Neuronal stem cell (in vitro differentiated cells): ENCODE results near the gene NAT10.
A peak's percentile ranks its signal among the peaks of the same experiment; 100 is the strongest.
"Not testable (repeated sequence)": the region's sequence is repeated elsewhere in the genome, so short reads cannot be mapped to it uniquely, and the experiment has no call there.

ENCODE experiments used
- DNase-seq: peaks from one replicate; pipeline ENCODE4 v3.0.0-alpha.2; 2013; ENCODE audit warnings: low spot score
- H2AFZ ChIP-seq: one replicate; pipeline ENCODE4 v1.6.1; 2013; ENCODE audit warnings: mild to moderate bottlenecking, low read length, inconsistent platforms
- H2AK5ac ChIP-seq: 2 replicates; pipeline ENCODE4 v1.6.1; 2013; ENCODE audit warnings: low read depth, mild to moderate bottlenecking, inconsistent platforms, low read length, moderate library complexity, mixed read lengths
- H2BK120ac ChIP-seq: 2 replicates; pipeline ENCODE4 v1.6.1; 2013; ENCODE audit warnings: low read depth, mild to moderate bottlenecking, inconsistent platforms, low read length, moderate library complexity, mixed read lengths
- H2BK12ac ChIP-seq: one replicate; pipeline ENCODE4 v1.6.1; 2013; ENCODE audit warnings: low read length, inconsistent platforms
- H2BK15ac ChIP-seq: 2 replicates; pipeline ENCODE4 v1.6.1; 2013; ENCODE audit warnings: mild to moderate bottlenecking, low read length, inconsistent platforms, mixed read lengths
- H2BK5ac ChIP-seq: one replicate; pipeline ENCODE4 v1.6.1; 2013; ENCODE audit warnings: inconsistent platforms, mild to moderate bottlenecking, low read length, moderate library complexity
- H3K14ac ChIP-seq: one replicate; pipeline ENCODE4 v1.6.1; 2013; ENCODE audit warnings: low read length, inconsistent platforms
- H3K18ac ChIP-seq: 2 replicates; pipeline ENCODE4 v1.6.1; 2013; ENCODE audit warnings: low read length, inconsistent platforms
- H3K23ac ChIP-seq: 2 replicates; pipeline ENCODE4 v1.6.1; 2013; ENCODE audit warnings: low read depth, mild to moderate bottlenecking, mixed read lengths, low read length, inconsistent platforms; ENCODE audit not compliant: poor library complexity
- H3K27ac ChIP-seq: replicated peaks from 3 replicates; pipeline ENCODE4 v1.5.1; 2013; ENCODE audit warnings: low read length, inconsistent platforms
- H3K27me3 ChIP-seq, 3 experiments: 2 replicates each; pipeline ENCODE4 v1.6.1; 2013; ENCODE audit warnings: low read length in 3 of 3, mild to moderate bottlenecking in 2 of 3, inconsistent platforms in 1 of 3, low read depth in 1 of 3, mixed read lengths in 1 of 3, moderate library complexity in 1 of 3; ENCODE audit not compliant: control insufficient read depth in 3 of 3, insufficient read depth in 3 of 3
- H3K36me3 ChIP-seq, 2 donors: replicated peaks in 1 of 2; 2 replicates each; pipeline ENCODE4 v1.6.1; 2013; ENCODE audit warnings: low read length in 2 of 2; ENCODE audit not compliant: control insufficient read depth in 2 of 2, insufficient read depth in 2 of 2
- H3K4ac ChIP-seq: 2 replicates; pipeline ENCODE4 v1.6.1; 2013; ENCODE audit warnings: inconsistent platforms, mild to moderate bottlenecking, low read length, moderate library complexity
- H3K4me1 ChIP-seq, 2 donors: 1 replicate in 1 of 2; 2 replicates in 1 of 2; pipeline ENCODE4 v1.6.1; 2013; ENCODE audit warnings: low read length in 2 of 2, low read depth in 1 of 2; ENCODE audit not compliant: control insufficient read depth in 2 of 2, insufficient read depth in 1 of 2
- H3K4me2 ChIP-seq: one replicate; pipeline ENCODE4 v1.6.1; 2013; ENCODE audit warnings: mild to moderate bottlenecking, low read length, inconsistent platforms; ENCODE audit not compliant: insufficient read depth, poor library complexity, severe bottlenecking
- H3K4me3 ChIP-seq, 2 donors: 2 replicates each; pipeline ENCODE4 v1.5.1; 2013; ENCODE audit warnings: low read length in 2 of 2, mild to moderate bottlenecking in 2 of 2, inconsistent platforms in 1 of 2, moderate library complexity in 1 of 2
- H3K79me1 ChIP-seq: one replicate; pipeline ENCODE4 v1.6.1; 2013; ENCODE audit warnings: low read depth, mild to moderate bottlenecking, inconsistent platforms, low read length, moderate library complexity
- H3K9ac ChIP-seq: one replicate; pipeline ENCODE4 v1.6.1; 2013; ENCODE audit warnings: mild to moderate bottlenecking, low read depth, low read length, inconsistent platforms; ENCODE audit not compliant: poor library complexity
- H3K9me3 ChIP-seq, 2 donors: replicated peaks in 1 of 2; 2 replicates each; pipeline versions ENCODE3 to v1.6.1; 2013; ENCODE audit warnings: low read length in 2 of 2, mild to moderate bottlenecking in 2 of 2, inconsistent platforms in 1 of 2, low read depth in 1 of 2, mixed read lengths in 1 of 2, moderate library complexity in 1 of 2; ENCODE audit not compliant: control insufficient read depth in 2 of 2, insufficient read depth in 1 of 2
- H4K8ac ChIP-seq: one replicate; pipeline ENCODE4 v1.6.1; 2013; ENCODE audit warnings: low read depth, mild to moderate bottlenecking, inconsistent platforms, low read length, moderate library complexity
- H4K91ac ChIP-seq: one replicate; pipeline ENCODE4 v1.6.1; 2013; ENCODE audit warnings: low read length, low read depth, mild to moderate bottlenecking, inconsistent platforms; ENCODE audit not compliant: poor library complexity
- WGBS, 2 donors: extraction: QIAGEN DNeasy Blood & Tissue Kit; methylation state at CpG; one replicate each; pipeline ENCODE4 v1.1.7; 2013; ENCODE audit warnings: missing lambda C conversion rate in 2 of 2, mixed read lengths in 1 of 2; ENCODE audit not compliant: insufficient read length in 2 of 2, insufficient replicate concordance in 1 of 2; ENCODE audit errors: extremely low coverage in 2 of 2; 5-methylcytosine and 5-hydroxymethylcytosine counted together

Gene NAT10

GRCh38 chr11:34178209-34178821 is 72.9 kb downstream of the NAT10 start:
- peaks cover 3 to 10% of the 10 kb centered on the region in 2 donors for H3K4me1 ChIP-seq
- peak overlapping the region; percentile 15 for H2AK5ac ChIP-seq
- no peak overlapping the region for H4K91ac ChIP-seq
- no peak for DNase-seq
- no peak overlapping the region for H2BK5ac ChIP-seq
- H4K8ac ChIP-seq, result no peak overlapping the region
- H3K23ac ChIP-seq, result no peak overlapping the region
- no peaks in the 10 kb centered on the region for H3K36me3 ChIP-seq
- H3K27me3 ChIP-seq, result peaks cover 0 to 2% (median 0%) of the 10 kb centered on the region in 3 experiments
- no peak overlapping the region for H3K4me3 ChIP-seq
- H3K79me1 ChIP-seq, result no peaks in the 10 kb centered on the region
- WGBS, 2 donors, result no CpG with 5 or more reads among the region's 10 CpGs
- no peaks in the 10 kb centered on the region for H3K9me3 ChIP-seq
- H2BK120ac ChIP-seq, result no peak overlapping the region
- H2BK12ac ChIP-seq, result no peak overlapping the region
- no peak overlapping the region for H2AFZ ChIP-seq
- no peak overlapping the region for H3K4me2 ChIP-seq
- H3K18ac ChIP-seq, result no peak overlapping the region
- H3K27ac ChIP-seq, result no peak overlapping the region
- no peak overlapping the region for H3K14ac ChIP-seq
- H3K9ac ChIP-seq, result no peak overlapping the region
- H3K4ac ChIP-seq, result no peak overlapping the region
- no peak overlapping the region for H2BK15ac ChIP-seq

DNA sequence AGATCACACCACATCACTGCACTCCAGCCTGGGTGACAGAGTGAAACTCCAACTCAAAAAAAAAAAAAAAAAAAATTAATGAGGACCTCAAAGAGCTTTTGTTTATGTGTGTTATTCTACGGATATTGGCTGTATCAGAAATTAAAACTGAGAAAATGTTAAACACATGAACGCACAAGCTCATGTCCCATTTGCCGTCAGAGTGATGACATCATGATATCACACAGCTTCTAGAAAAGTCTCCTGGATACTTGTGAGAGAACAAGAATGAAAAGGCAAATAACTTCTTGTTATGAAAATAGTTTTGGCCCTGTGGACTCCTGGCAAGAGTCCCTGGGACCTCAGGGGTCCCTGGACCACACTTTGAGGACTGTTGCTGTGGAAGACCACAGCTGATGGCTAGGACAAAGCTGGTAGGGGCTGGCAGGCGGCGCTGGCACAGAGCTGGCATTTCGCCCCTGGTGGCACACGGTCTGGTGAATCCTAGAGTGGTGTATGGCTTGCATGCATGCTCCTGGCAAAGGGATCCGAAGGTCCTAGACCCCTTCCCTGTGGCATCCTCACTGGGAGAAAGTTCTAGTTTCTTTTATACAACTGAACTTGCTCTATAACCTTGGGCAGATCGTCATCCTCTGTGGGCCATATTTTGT is 73.7 kb downstream of the NAT10 start:
- Histone ChIP-seq H2BK15ac (peak overlapping the region; percentile 24), H3K23ac (no peak overlapping the region), H3K27me3 (peaks cover 0 to 2% (median 0%) of the 10 kb centered on the region in 3 experiments), H3K36me3 (no peaks in the 10 kb centered on the region), H3K9me3 (no peaks in the 10 kb centered on the region), H3K4me1 (peaks cover 3 to 10% of the 10 kb centered on the region in 2 donors), H2BK12ac (no peak overlapping the region), H2AFZ (no peak overlapping the region), H2BK120ac (no peak overlapping the region), H3K27ac (no peak overlapping the region), H3K4ac (no peak overlapping the region), H3K4me2 (no peak overlapping the region), H3K4me3 (no peak overlapping the region), H4K91ac (no peak overlapping the region), H2AK5ac (peak overlapping the region; percentile 59), H3K9ac (no peak overlapping the region), H3K79me1 (no peaks in the 10 kb centered on the region), H3K18ac (no peak overlapping the region), H2BK5ac (no peak overlapping the region), H3K14ac (no peak overlapping the region), H4K8ac (no peak overlapping the region)
- DNase-seq, result no peak
- WGBS, 2 donors, result no CpG with 5 or more reads among the region's 9 CpGs

DNA sequence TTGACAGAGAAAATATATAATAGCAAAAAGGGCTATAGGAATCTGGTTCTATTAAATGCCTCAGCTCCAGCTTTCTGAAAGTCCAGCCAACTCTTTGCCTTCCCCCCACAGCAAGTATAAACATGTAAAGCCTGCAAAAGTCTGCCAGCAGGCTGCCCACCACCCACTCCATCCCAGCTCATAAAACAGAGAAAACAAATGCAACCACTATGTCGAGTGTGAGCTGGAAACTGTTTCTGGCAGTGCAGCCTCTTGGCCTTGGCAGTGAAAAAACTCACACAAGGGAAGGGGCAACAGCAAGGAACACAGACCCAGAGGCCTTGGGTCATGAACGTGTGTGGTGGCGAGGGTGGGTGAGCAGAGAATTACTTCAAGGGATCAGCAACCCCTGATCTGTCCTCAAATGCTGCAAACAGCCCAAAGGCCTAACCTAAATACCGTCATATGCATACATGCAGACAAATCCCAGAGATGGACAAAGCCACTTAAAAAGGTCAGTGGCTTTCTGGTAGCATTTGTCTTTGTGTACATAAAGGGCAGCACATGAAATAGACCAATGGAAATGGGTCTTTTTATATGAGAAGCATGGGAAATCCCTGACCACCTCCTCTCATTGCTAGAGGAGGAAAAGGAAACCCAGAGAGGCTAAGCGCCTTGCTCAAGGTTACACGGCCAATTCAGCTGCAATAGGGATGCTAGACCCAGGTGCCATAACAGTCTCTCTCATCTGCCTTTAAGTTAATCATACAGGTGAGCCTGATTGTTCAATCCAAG is 74.8 kb downstream of the NAT10 start:
- Histone ChIP-seq H2BK15ac (no peak overlapping the region), H3K23ac (no peak overlapping the region), H3K9ac (no peak overlapping the region), H2BK120ac (no peak overlapping the region), H2BK12ac (no peak overlapping the region), H2AFZ (no peak overlapping the region), H3K4ac (no peak overlapping the region), H3K27ac (no peak overlapping the region), H3K79me1 (no peaks in the 10 kb centered on the region), H3K4me2 (no peak overlapping the region), H3K4me1 (peaks cover 1 to 7% of the 10 kb centered on the region in 2 donors), H3K9me3 (no peaks in the 10 kb centered on the region), H3K4me3 (no peak overlapping the region), H3K27me3 (peaks cover 0 to 2% (median 0%) of the 10 kb centered on the region in 3 experiments), H4K91ac (no peak overlapping the region), H4K8ac (no peak overlapping the region), H2AK5ac (no peak overlapping the region), H2BK5ac (no peak overlapping the region), H3K14ac (no peak overlapping the region), H3K18ac (no peak overlapping the region), H3K36me3 (no peaks in the 10 kb centered on the region)
- no peak for DNase-seq
- WGBS, 2 donors, result no CpG with 5 or more reads among the region's 6 CpGs

GRCh38 chr11:34180814-34181165 is 75.4 kb downstream of the NAT10 start:
- H2BK12ac ChIP-seq, H2BK5ac ChIP-seq, H3K36me3 ChIP-seq, H4K8ac ChIP-seq, H3K79me1 ChIP-seq, H3K4me3 ChIP-seq, H3K9ac ChIP-seq, H3K4ac ChIP-seq, H3K4me1 ChIP-seq, H3K9me3 ChIP-seq, DNase-seq, H4K91ac ChIP-seq, H3K14ac ChIP-seq, H3K27ac ChIP-seq, H3K27me3 ChIP-seq, H3K4me2 ChIP-seq, H2AK5ac ChIP-seq, H3K18ac ChIP-seq, H2BK120ac ChIP-seq, H2AFZ ChIP-seq, H2BK15ac ChIP-seq, H3K23ac ChIP-seq: not testable (repeated sequence)
- no CpG with 5 or more reads among the region's 5 CpGs for WGBS, 2 donors
